Measurements from ENCODE around the gene STK32C.

STK32C gene

DNA sequence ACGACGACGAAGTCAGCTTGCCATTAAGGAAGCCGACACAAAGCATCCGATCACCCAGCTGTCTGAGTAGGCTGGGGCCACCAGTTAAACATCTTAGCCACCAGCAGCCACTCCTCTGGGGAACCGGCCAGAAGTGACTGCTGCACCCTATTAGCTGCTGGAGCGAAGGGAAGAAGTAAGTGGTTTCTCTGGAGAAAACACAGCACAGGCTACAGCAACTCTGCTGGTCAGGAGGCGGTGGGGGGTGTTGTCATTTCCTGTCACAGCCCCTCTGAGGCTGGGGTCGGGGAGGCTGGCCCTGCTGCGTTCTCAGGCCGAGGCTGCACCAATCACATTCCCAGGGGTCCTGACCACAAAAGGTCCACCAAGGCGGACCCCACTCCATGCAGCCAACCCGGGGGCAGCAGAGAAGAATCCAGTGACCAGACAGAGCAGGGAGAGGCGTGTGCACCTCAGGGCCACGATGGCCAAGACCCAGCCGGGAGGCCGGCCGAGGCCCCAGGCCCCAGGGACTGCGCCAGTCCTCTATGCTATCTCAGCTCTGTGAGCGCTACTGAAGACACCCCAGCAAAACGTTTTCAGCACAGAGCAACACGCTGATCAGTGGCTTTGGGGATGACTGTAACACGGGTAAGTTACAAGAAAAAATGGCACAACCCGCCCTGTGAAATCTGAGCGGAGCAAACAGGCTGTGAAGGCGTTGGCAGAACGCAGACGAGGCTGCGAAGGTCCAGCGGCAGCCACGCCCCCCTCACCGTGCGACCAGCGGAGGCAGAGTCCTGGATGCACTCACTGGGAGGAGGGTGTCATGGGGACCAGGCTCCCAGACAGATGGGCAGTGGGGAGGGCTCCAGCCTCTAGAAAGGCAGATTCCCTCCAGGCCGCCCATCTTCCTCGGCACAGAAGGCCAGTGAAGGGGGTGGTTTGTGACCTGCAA, 24.8 kb downstream of the STK32C start:
- DNase-seq (ENCODE audit: low read depth, low spot score), result no peak

DNA sequence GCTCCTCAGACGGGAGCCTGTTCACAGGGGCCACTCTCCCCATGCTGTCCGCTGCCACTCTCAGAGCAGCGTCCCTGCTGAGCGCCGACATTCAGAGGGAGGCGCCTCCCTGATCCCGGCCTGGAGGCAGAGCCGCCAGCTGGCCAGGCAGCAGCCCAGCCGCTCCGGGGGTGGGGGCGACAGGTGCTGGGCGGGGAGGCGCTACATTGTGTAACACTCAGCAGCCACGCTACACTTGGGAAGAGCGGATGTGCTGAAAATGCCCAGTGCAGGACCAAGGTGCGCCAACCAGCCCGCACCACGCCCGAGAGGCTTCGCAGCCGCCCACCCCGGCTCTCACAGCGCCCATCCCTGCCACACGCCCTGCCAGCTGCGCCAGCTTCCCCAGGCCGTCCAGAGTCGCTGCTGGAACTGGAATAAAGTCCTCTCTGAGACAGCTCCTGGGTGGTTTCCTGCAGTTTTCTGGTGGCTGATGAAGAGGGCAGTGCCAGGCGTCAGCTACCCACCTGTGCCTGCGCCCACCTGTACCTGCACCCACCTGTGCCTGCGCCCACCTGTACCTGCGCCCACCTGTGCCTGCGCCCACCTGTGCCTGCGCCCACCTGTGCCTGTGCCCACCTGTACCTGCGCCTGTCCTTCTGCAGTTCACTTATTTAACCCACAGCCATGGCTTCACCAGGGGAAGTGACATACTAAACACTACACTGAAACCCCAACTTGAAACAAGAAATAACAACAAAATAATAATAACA, 25.7 kb downstream of the STK32C start:
- DNase-seq (ENCODE audit: low read depth, low spot score), result no peak

DNA sequence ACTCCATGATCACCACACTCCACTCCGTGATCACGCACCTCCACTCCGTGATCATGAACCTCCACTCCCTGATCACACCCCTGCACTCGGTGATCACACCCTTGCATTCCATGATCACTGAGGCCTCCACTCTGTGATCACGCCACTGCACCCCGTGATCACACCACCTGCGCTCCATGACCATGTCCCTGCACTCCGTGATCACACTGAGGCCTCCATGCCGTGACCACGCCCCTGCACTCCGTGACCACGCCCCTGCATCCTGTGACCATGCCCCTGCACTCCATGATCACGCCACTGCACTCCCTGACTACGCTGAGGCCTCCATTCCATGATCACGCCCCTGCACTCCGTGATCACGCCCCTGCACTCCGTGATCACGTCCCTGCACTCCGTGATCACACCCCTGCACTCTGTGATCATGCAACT, 27.1 kb downstream of the STK32C start:
- no peak for DNase-seq (ENCODE audit: low read depth, low spot score)

DNA sequence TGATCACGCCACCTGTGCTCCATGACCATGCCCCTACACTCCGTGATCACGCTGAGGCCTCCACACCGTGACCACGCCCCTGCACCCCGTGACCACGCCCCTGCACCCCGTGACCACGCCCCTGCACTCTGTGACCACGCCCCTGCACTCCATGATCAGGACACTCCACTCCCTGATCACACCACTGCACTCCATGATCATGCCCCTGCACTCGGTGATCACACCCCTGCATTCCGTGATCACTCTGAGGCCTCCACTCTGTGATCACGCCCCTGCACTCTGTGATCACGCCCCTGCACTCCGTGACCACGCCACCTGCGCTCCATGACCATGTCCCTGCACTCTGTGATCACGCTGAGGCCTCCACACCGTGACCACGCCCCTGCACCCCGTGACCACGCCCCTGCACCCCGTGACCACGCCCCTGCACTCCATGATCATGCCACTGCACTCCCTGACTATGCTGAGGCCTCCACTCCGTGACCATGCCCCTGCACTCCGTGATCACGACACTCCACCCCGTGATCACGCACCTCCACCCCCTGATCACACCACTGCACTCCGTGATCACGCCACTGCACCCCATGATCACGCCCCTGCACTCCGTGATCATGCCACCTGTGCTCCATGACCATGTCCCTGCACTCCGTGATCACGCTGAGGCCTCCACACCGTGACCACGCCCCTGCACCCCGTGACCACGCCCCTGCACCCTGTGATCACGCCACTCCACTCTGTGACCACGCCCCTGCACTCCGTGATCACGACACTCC, 27.7 kb downstream of the STK32C start:
- DNase-seq (ENCODE audit: low read depth, low spot score), result no peak

DNA sequence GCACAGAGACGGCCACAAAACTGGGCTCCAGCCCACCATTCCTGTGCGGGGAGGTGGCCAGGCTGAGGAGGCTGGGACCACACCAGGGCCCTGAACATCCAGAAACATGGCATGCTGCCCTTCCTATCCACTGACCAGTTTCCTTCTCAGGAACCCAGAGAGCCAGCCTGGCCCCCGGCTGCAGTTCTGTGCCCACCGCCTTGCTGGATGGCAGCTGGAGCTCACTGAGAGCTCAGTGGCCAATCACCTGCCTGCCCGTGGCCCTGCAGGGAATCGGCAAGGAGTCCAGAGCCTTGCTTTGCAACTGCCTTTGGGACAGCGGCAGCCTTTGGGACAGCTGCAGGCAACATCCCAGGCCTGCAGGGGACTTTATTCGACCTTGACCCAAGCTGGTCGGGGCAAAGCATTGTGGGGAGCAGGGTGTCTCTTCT, 30.4 kb downstream of the STK32C start:
- no peak for DNase-seq (ENCODE audit: low read depth, low spot score)

DNA sequence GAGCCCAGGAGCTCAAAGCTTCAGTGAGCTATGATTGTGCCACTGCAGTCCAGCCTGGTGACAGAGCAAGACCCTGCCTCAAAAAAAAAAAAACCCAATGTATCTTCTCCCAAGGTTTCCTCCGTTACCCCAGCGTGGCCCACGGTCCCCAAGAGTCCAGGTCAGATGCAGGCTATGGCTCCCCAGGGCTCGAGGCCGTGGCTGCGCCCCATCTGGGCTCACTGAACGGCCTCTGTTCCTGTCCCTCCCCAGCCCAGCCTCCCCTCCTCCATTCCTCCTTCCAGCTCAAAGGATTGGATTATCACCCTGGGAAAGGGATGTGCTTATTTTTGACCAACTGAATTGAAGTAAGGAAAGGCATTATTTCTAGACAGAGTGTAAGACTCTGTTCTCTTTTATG, 31.0 kb downstream of the STK32C start:
- DNase-seq (ENCODE audit: low read depth, low spot score), result no peak

DNA sequence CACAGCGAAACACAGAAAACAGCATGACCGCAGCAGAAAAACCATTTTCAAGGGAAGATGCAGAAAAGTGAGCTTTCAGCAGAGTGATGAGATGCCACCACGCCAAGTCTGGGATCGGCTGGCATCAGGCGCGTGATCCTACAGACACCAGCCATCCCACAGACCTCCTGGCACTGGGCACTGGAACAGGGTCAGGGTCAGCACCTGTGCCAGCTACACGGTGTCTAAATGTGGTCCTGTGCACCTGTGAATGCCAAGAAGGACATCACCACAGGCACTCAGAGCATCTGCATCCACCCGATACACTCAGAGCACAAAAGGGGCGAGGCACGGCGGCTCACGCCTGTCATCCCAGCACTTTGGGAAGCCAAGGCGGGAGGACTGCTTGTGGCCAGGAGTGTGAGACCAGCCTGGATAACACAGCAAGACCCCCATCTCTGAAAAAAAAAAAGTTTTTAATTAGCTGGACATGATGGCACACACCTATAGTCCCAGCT, 31.5 kb downstream of the STK32C start:
- no peak for DNase-seq (ENCODE audit: low read depth, low spot score)

DNA sequence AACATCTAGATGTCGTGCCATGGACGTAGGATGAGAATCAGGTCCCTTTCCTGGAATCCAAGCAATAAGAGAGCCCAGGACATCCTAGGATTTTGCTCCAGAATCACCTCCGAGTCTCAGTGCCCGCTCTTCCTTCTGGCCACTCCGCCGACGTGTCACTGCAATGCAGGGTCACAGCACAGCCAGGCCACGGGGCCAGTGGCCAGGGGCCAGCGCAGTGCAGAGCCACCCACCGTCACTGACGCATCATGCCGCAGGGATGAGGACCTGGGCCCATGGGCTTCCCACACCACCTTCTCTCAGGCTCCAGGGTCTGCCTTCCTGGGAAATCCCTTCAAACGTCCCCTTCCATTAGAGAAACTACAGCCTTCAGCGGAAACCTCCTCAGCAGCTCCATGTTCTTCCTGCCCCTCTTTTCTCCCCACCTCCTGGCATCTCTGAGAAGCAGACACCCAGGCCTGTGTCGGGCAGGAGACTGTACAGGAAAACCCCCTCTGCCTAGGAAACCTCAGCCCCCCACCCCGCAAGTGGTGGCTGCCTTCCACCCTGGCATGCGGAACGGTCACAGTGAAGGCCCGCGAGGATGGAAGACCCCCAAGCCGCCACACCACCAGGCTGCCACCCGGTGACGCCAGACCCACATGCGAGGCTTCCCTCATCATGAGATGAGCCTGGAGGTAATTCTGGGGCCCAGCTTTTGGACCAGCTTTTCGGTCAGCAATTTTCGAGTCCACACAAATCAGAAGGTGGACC, 32.1 kb downstream of the STK32C start:
- no peak for DNase-seq (ENCODE audit: low read depth, low spot score)

DNA sequence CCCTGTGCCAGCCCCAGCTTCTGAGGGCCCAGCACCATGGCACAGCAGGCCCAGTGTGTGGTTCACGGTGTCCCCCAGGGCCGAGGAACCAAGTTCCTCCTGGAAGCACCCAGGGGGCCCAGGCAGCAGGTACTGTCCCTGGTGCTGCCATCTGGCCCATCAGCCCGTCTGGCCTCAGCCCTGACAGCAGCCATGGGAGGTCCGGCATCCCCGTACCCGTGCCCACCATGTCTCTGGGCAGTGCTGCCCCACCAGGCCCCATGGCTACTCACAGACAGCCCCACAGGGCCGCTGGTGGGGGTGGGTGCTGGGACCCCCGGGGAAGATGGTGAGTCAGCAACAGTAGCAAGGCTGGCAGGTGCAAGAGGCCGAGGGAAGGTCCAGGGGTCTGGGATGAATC, 32.8 kb downstream of the STK32C start:
- no peak for DNase-seq (ENCODE audit: low read depth, low spot score)

DNA sequence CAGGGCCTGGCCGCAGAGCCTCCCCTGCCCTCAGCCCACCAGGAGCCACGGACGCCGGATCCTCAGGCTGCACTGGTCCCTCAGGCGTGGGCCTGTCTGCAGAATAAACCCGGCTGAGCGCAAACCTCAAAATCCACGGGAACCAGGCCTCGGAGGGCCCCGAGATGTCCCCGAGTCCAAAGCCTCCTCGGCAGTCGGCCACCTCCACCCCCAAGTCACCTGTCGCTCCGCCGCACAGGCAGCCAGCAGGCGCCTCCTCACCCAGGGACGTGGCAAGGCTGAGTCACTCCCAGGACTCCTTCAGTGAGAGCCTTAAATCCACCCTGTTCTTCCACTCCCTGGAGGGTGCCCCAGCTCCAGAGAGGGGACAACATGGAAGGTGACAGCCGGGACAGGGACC, 33.2 kb downstream of the STK32C start:
- no peak for DNase-seq (ENCODE audit: low read depth, low spot score)

DNA sequence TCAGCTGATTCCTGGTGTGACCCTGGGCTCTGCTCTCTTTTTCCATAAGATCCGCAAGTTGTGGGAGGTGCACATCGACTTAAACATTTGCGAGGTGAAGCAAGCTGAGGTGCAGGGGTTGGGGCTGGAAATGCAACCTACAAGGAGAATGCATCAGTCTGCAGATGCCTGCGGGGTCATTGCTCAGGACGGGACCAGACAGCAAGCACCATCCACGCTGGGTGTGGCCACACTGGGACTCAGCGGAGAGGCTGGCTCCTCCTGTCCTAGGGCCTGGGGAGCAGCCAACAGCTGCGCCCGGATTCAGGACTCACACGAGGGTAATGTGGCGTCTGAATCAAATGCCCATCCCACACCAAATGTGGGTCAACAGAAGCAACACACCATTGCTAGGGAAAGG, 33.8 kb downstream of the STK32C start:
- DNase-seq (ENCODE audit: low read depth, low spot score), result no peak

DNA sequence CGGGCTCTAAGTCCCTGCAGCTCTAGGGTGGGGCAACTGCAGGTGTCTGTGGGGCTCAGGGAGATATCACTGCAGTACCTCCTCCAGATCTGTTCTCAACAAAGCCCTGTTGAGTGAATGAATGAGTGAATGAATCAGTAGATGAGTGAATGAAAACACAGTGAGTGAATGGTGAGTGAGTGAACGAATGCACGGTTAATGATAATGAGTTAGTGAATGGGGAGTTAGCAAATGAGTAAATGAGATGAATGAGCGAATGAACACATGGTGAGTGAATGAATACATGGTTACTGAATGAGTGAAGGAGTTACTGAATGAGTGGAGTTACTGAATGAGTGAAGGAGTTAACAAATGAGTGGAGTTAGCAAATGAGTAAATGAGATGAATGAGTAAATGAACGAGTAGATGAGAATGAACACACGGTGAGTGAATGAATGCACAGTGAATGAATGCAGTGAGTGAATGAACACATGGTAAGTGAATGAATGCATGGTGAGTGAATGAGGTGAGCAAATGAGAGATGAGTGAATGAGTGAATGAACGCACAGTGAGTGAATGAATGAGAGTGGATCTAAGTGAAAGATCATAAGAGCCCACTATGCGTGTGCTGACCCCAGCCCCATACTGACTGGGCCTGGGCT, 34.3 kb downstream of the STK32C start:
- no peak for DNase-seq (ENCODE audit: low read depth, low spot score)

DNA sequence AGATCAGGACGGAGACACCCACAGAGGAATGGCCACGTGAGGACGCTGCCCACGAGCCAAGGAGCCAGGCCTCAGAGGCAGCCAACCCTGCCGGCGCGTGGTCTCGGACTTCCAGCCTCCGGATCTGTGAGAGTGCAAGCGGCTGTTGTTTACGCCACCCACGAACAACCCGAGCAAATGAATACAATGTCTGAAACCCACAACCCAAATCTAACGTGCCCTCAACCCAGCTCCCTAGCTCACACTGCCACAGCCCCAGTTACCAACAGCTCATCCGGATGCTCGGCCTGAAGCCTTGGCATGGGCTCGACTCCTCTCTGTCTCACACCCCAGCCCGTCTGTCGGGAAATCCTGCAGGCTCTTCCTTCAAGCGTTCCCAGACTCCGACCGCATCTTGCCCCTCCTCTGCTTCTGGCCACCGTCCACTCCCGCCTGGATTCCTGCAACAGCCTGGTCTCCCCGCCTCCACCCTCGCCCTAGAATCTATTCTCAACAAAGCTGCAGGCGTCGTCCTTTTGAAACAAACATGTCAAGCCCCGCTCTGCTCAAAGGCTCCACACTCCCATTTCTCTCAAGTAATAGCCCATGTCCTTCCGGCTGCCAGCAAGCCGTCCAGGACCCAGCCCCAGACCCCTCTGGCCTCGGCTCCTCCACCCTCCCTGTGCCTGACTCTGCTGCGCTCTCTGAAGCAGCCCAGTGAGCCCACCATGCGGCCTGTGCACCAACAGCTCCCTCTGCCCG, 35.3 kb downstream of the STK32C start:
- no peak for DNase-seq (ENCODE audit: low read depth, low spot score)

DNA sequence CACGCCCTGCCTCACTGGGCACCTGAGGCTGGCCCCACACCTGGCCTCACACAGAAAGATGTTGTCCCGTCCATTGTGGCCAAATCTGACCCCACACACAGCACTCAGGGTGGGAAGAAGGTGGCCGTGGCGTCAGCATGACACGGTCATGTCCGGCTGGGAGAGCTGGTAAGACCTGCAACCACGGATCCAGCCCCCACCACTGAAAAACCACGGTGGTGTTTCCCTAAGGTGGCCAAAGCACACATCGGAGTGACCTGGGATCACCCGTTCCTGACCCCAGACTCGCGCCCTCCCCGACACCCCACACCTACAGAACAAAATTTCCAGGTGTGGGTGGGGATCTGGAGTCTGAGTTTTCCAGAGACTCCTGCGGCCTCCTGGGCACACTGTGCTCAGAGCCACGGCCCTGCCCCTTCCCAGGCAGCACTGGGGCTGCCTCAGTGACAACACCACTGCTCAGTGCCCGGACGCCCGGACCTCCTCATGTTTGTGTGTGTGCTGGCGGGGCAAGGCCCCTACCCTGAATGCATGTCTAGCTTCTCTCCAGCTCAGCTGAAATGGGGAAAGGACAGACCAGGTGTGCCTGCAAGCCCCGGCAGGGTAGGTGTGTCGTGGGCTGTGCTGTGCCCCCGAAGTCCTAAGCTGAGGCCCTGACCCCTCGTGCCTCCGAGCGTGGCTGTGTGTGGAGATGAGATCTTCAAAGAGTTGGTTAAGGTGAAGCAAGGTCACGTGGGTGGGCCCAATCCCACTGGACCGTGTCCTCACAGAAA, 36.1 kb downstream of the STK32C start:
- no peak for DNase-seq (ENCODE audit: low read depth, low spot score)

DNA sequence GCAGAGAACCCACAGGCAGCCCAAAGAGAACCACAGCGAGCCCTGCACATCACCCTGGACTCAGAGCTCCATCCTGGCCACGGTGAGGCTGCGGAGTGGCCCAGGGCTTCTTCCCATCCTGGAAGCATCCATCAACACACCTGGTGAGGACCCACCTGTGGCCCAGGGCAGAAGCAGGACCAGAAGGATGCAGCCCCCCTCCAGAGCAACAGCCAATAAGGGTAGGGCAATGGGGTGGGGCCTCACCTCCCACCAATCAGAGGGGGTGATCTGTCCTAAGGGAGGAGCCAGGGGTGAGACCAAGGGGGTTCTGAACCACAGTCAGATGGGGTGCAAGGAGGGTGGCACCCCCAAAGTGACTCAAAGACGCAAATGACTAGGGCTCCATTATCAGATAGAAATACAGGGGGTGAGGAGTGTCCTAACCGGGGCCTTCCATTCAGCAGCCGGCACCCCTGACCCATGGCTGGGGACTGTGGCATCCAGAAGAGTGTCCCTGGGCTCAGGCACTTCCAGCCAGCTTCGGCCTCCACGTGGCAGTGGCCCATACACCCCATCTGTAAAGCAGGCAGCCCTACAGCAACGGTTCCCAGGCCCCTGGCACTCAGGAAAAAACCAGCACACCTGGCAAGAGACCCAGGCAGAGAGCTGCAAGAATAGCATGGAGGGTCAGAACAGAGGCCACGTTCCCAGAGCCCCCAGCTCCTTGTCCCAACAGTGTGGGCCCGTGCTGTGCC, 36.9 kb downstream of the STK32C start:
- DNase-seq (ENCODE audit: low read depth, low spot score), result no peak

DNA sequence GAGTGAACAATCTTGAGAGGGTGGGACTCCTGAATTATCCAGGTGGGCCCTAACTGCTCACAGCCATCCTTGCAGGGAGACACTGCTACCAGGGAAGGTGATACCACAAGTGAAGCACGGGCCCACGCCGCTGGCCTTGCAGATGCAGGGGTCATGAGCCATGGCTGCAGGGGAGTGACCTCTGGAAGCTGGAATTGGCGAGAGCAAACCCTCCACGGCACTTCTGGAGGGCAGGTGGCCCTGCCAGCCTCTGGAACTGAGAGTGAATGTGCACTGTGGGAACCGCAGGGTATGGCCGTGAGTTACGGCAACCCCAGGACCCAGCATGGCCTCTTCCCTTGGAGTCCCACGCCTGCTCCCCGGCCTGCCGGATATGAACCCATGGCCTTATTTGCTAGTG, 37.5 kb downstream of the STK32C start:
- no peak for DNase-seq (ENCODE audit: low read depth, low spot score)

DNA sequence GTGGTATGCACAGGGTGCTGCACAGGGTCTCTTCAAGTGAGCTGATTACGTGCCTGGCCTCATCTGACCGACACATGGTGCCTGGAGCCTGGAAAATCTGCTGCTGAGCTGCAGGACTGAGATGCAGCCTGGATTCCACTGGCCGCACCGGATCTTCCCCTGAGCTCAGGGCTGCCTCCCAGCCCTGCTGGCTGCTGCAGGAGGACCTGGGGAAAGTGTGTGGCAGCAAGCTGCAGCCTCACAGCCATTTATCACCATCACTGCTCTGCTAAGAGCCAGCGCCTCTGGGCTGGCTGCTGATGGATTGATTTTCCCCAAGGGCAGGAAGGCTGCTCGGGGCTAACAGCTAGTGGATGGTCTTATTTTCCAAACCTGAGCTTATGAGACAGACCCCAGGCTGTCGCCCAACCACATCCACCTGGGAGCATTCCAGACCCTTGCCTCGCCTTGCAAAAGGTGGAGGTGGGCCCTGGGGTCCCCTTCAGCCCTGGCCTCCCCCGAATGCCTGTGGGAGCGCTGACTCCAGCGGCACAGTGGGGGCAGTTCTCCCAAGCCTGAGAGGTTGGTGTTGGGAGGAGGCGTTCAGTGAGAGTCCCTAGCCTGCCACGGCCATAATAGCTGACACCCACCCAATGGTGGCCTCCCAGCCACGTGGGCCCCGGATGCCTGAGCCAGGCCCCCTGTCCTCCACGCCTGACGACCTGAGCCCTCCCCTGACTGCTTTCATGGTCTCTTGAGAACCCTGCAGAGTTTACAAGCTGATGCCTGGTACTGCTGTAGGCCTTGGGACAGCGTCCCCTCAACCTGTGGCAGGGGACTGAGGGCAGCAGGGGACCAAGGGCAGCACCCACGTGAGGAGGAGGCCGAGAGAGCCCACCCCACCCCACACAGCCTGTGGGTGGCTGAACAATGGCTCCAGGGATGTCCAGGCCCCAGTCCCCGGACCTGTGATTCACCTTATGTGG, 38.2 kb downstream of the STK32C start:
- DNase-seq (ENCODE audit: low read depth, low spot score), result no peak

Measured in iPS DF 19.7 (cell line).